Measurements from ENCODE around the gene FNBP1.

DNA sequence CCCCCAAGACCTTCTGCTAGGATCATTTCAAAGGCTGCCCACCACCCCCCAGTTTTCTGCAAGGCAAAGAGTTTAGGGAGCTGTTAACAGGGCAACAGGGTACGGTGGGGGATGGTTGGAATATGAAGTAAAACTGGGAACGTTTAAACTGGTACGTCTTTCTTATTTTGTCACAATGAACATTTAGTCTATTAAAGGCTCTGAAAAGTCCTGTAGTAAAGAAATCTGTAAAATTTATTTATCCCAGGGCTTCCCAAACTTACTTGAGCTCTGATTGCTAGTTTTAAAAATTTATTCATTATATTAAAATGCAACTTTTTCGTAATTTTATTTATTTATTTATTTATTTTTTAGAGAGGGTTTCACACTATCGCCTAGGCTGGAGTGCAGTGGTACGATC is 145.7 kb downstream of the FNBP1 start:
- TF ChIP-seq, protein P1, sequence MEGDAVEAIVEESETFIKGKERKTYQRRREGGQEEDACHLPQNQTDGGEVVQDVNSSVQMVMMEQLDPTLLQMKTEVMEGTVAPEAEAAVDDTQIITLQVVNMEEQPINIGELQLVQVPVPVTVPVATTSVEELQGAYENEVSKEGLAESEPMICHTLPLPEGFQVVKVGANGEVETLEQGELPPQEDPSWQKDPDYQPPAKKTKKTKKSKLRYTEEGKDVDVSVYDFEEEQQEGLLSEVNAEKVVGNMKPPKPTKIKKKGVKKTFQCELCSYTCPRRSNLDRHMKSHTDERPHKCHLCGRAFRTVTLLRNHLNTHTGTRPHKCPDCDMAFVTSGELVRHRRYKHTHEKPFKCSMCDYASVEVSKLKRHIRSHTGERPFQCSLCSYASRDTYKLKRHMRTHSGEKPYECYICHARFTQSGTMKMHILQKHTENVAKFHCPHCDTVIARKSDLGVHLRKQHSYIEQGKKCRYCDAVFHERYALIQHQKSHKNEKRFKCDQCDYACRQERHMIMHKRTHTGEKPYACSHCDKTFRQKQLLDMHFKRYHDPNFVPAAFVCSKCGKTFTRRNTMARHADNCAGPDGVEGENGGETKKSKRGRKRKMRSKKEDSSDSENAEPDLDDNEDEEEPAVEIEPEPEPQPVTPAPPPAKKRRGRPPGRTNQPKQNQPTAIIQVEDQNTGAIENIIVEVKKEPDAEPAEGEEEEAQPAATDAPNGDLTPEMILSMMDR (conservative IDR thresholded peaks at IDR 0.05 in 1 of 2, IDR thresholded peaks at IDR 0.05 in 1 of 2; ENCODE audit: low read depth in 1 of 2, low read length in 2 of 2), result no peak
- no peak for TF ChIP-seq EZH2 (IDR thresholded peaks at IDR 0.05; ENCODE audit: low read length, missing control alignments)

Measured in fibroblast of lung (primary cell).